ENCODE results near the gene KCNQ5.

KCNQ5 gene

GRCh38 chr6:72639920-72640614 is 18.2 kb downstream of the KCNQ5 start:
- DNase-seq (ENCODE audit: low read depth, low spot score) = no peak

GRCh38 chr6:72640615-72640930 is 18.7 kb downstream of the KCNQ5 start:
- no peak for DNase-seq (ENCODE audit: low read depth, low spot score)

- DNase-seq (ENCODE audit: low read depth, low spot score) = no peak
Observed at GRCh38 chr6:72642435-72642834, 20.6 kb downstream of the KCNQ5 start.

GRCh38 chr6:72643214-72643613 is 21.4 kb downstream of the KCNQ5 start:
- no peak for DNase-seq (ENCODE audit: low read depth, low spot score)

GRCh38 chr6:72646604-72647485 is 25.0 kb downstream of the KCNQ5 start:
- no peak for DNase-seq (ENCODE audit: low read depth, low spot score)

- no peak for DNase-seq (ENCODE audit: low read depth, low spot score)
Observed at GRCh38 chr6:72647489-72647888, 25.6 kb downstream of the KCNQ5 start.

- peak; percentile 21 for DNase-seq (ENCODE audit: low read depth, low spot score)
Observed at GRCh38 chr6:72649032-72649984, 27.4 kb downstream of the KCNQ5 start.

GRCh38 chr6:72650081-72650745 is 28.3 kb downstream of the KCNQ5 start:
- peak; percentile 29 for DNase-seq (ENCODE audit: low read depth, low spot score)

GRCh38 chr6:72651174-72651573 is 29.3 kb downstream of the KCNQ5 start:
- DNase-seq (ENCODE audit: low read depth, low spot score) = no peak

GRCh38 chr6:72651967-72652956 is 30.4 kb downstream of the KCNQ5 start:
- DNase-seq (ENCODE audit: low read depth, low spot score) = no peak

GRCh38 chr6:72653026-72653425 is 31.2 kb downstream of the KCNQ5 start:
- DNase-seq (ENCODE audit: low read depth, low spot score) = no peak

- no peak for DNase-seq (ENCODE audit: low read depth, low spot score)
Observed at GRCh38 chr6:72654071-72654621, 32.3 kb downstream of the KCNQ5 start.

- no peak for DNase-seq (ENCODE audit: low read depth, low spot score)
Observed at GRCh38 chr6:72657407-72658197, 35.7 kb downstream of the KCNQ5 start.

- DNase-seq (ENCODE audit: low read depth, low spot score) = no peak
Observed at GRCh38 chr6:72659754-72660153, 37.9 kb downstream of the KCNQ5 start.

- no peak for DNase-seq (ENCODE audit: low read depth, low spot score)
Observed at GRCh38 chr6:72661411-72661810, 39.5 kb downstream of the KCNQ5 start.

- DNase-seq (ENCODE audit: low read depth, low spot score) = no peak
Observed at GRCh38 chr6:72665599-72665998, 43.7 kb downstream of the KCNQ5 start.

GRCh38 chr6:72669324-72669723 is 47.5 kb downstream of the KCNQ5 start:
- DNase-seq (ENCODE audit: low read depth, low spot score) = no peak

GRCh38 chr6:72672906-72673305 is 51.0 kb downstream of the KCNQ5 start:
- no peak for DNase-seq (ENCODE audit: low read depth, low spot score)

GRCh38 chr6:72674842-72675241 is 53.0 kb downstream of the KCNQ5 start:
- no peak for DNase-seq (ENCODE audit: low read depth, low spot score)

Data from brain pericyte (primary cell).